Kidney tubule cell (primary cell): Measurements from ENCODE around the gene GJB5.
"Not testable (repeated sequence)": the region's sequence is repeated elsewhere in the genome, so short reads cannot be mapped to it uniquely, and the experiment has no call there.

Experiments used
- DNase-seq: peaks from one replicate; pipeline ENCODE4 v3.0.0-alpha.2; 2018; ENCODE audit warnings: low spot score

The GJB5 gene

GRCh38 chr1:34754964-34755637, at the start of gene GJB5:
Gene GJB5 (plus strand): TSS chr1:34755047. CDS start chr1:34757331, 2,284 bp downstream.
- no peak for DNase-seq

- no peak for DNase-seq
These were observed 49.8 kb upstream of the GJB5 start for GRCh38 chr1:34705077-34705476.

- no peak for DNase-seq
These were observed 46.7 kb upstream of the GJB5 start for GRCh38 chr1:34708106-34708505.

- no peak for DNase-seq
These were observed 45.3 kb upstream of the GJB5 start for GRCh38 chr1:34709547-34709946.

- no peak for DNase-seq
These were observed 44.0 kb upstream of the GJB5 start for GRCh38 chr1:34710812-34711211.

GRCh38 chr1:34711485-34711884, 43.4 kb upstream of the GJB5 start:
- no peak for DNase-seq

- DNase-seq: no peak
These were observed 42.7 kb upstream of the GJB5 start for GRCh38 chr1:34712007-34712688.

GRCh38 chr1:34713443-34713842, 41.4 kb upstream of the GJB5 start:
- DNase-seq: no peak

GRCh38 chr1:34714386-34714785, 40.5 kb upstream of the GJB5 start:
- DNase-seq: no peak

- DNase-seq: no peak
These were observed 39.7 kb upstream of the GJB5 start for GRCh38 chr1:34715139-34715538.

- no peak for DNase-seq
These were observed 33.6 kb upstream of the GJB5 start for GRCh38 chr1:34721241-34721640.

GRCh38 chr1:34721646-34722355, 33.0 kb upstream of the GJB5 start:
- DNase-seq: no peak

GRCh38 chr1:34726861-34727260, 28.0 kb upstream of the GJB5 start:
- DNase-seq: no peak

- DNase-seq: no peak
These were observed 24.4 kb upstream of the GJB5 start for GRCh38 chr1:34730485-34730884.

GRCh38 chr1:34732831-34733230, 22.0 kb upstream of the GJB5 start:
- DNase-seq: not testable (repeated sequence)

GRCh38 chr1:34736692-34737091, 18.2 kb upstream of the GJB5 start:
- no peak for DNase-seq

GRCh38 chr1:34737236-34737635, 17.6 kb upstream of the GJB5 start:
- DNase-seq: not testable (repeated sequence)

- no peak for DNase-seq
These were observed 15.2 kb upstream of the GJB5 start for GRCh38 chr1:34739613-34740012.

GRCh38 chr1:34740161-34740868, 14.5 kb upstream of the GJB5 start:
- DNase-seq: peak; percentile 29

- peak; percentile 73 for DNase-seq
These were observed 12.1 kb upstream of the GJB5 start for GRCh38 chr1:34742667-34743270.

GRCh38 chr1:34743775-34744174, 11.1 kb upstream of the GJB5 start:
- no peak for DNase-seq

GRCh38 chr1:34744851-34745250, 10.0 kb upstream of the GJB5 start:
- DNase-seq: no peak
